HG03139 (cell line): ENCODE data around the gene SPDYE1.
"Not testable (repeated sequence)": the region's sequence is repeated elsewhere in the genome, so short reads cannot be mapped to it uniquely, and the experiment has no call there.

Experiments
- ATAC-seq: cut with Tn5 transposase; IDR thresholded peaks from one replicate; pipeline ENCODE4 v1.9.1; 2021; ENCODE audit not compliant: unreplicated experiment

SPDYE1 gene

GRCh38 chr7:43997532-43997931, at the start of gene SPDYE1:
Gene SPDYE1 (plus strand): TSS chr7:43997897. CDS start chr7:43999950, 2,053 bp downstream.
- ATAC-seq = not testable (repeated sequence)

GRCh38 chr7:43952028-43952427, 45.7 kb upstream of the SPDYE1 start:
- ATAC-seq = no peak

- no peak for ATAC-seq
Measured at GRCh38 chr7:43953071-43953470, 44.6 kb upstream of the SPDYE1 start.

GRCh38 chr7:43954524-43955228, 43.0 kb upstream of the SPDYE1 start:
- ATAC-seq = peak; percentile 55

GRCh38 chr7:43956027-43956426, 41.7 kb upstream of the SPDYE1 start:
- ATAC-seq = no peak

- no peak for ATAC-seq
Measured at GRCh38 chr7:43960933-43961332, 36.8 kb upstream of the SPDYE1 start.

GRCh38 chr7:43966392-43966791, 31.3 kb upstream of the SPDYE1 start:
- not testable (repeated sequence) for ATAC-seq

GRCh38 chr7:43968172-43969040, 29.3 kb upstream of the SPDYE1 start:
- ATAC-seq = not testable (repeated sequence)

- not testable (repeated sequence) for ATAC-seq
Measured at GRCh38 chr7:43969586-43969985, 28.1 kb upstream of the SPDYE1 start.

GRCh38 chr7:43970698-43971097, 27.0 kb upstream of the SPDYE1 start:
- not testable (repeated sequence) for ATAC-seq

GRCh38 chr7:43974033-43974573, 23.6 kb upstream of the SPDYE1 start:
- ATAC-seq = not testable (repeated sequence)

GRCh38 chr7:43974725-43975482, 22.8 kb upstream of the SPDYE1 start:
- ATAC-seq = not testable (repeated sequence)

- ATAC-seq = no peak
Measured at GRCh38 chr7:43977525-43977924, 20.2 kb upstream of the SPDYE1 start.

GRCh38 chr7:43978102-43978501, 19.6 kb upstream of the SPDYE1 start:
- not testable (repeated sequence) for ATAC-seq

- ATAC-seq = not testable (repeated sequence)
Measured at GRCh38 chr7:43982848-43983247, 14.8 kb upstream of the SPDYE1 start.

- not testable (repeated sequence) for ATAC-seq
Measured at GRCh38 chr7:43983736-43984135, 14.0 kb upstream of the SPDYE1 start.

GRCh38 chr7:43985904-43986864, 11.5 kb upstream of the SPDYE1 start:
- not testable (repeated sequence) for ATAC-seq

GRCh38 chr7:43987476-43987875, 10.2 kb upstream of the SPDYE1 start:
- ATAC-seq = not testable (repeated sequence)

GRCh38 chr7:43990011-43990585, 7.6 kb upstream of the SPDYE1 start:
- ATAC-seq = not testable (repeated sequence)
